Cardiac fibroblast (primary cell): ENCODE data around the gene EPHB1.

Experiments
- DNase-seq, 2 donors: peaks; one replicate each; pipeline versions ENCODE4 v3.0.0 to v3.0.0-alpha.2; 2010; ENCODE audit warnings: low read depth in 2 of 2
- H3K4me3 ChIP-seq, 2 donors: replicated peaks in 1 of 2; 1 replicate in 1 of 2; 2 replicates in 1 of 2; pipeline ENCODE4 v1.5.1; 2011; ENCODE audit warnings: low read depth in 2 of 2, low read length in 2 of 2, mild to moderate bottlenecking in 2 of 2, moderate library complexity in 1 of 2
- TF ChIP-seq, protein P1 (sequence below): IDR thresholded peaks from one replicate; pipeline ENCODE4 v1.5.1; 2011; ENCODE audit warnings: low read depth, mild to moderate bottlenecking, low read length, inconsistent platforms

Gene EPHB1

DNA sequence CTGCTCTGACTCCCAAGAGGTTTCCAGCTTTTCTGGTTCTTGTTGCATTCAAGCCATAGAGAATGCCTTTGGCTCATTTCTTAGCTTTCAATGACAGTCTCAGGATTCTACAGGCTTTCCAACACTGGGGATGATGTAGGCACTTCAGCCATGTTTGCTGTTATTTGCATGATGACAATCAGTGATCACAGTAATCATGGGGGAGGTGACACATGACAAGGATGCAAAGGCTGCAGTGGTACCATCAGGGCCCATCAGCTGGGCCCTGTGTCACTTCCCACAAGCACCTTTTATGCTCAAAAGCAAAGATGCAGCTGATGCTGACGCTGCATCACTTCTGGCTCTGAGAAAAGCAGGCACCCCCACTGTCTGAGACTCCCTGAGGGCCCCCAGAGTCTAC is 18.6 kb downstream of the EPHB1 start:
- no peak overlapping the region for H3K4me3 ChIP-seq
- TF ChIP-seq, protein P1, sequence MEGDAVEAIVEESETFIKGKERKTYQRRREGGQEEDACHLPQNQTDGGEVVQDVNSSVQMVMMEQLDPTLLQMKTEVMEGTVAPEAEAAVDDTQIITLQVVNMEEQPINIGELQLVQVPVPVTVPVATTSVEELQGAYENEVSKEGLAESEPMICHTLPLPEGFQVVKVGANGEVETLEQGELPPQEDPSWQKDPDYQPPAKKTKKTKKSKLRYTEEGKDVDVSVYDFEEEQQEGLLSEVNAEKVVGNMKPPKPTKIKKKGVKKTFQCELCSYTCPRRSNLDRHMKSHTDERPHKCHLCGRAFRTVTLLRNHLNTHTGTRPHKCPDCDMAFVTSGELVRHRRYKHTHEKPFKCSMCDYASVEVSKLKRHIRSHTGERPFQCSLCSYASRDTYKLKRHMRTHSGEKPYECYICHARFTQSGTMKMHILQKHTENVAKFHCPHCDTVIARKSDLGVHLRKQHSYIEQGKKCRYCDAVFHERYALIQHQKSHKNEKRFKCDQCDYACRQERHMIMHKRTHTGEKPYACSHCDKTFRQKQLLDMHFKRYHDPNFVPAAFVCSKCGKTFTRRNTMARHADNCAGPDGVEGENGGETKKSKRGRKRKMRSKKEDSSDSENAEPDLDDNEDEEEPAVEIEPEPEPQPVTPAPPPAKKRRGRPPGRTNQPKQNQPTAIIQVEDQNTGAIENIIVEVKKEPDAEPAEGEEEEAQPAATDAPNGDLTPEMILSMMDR = no peak
- DNase-seq = no peak

DNA sequence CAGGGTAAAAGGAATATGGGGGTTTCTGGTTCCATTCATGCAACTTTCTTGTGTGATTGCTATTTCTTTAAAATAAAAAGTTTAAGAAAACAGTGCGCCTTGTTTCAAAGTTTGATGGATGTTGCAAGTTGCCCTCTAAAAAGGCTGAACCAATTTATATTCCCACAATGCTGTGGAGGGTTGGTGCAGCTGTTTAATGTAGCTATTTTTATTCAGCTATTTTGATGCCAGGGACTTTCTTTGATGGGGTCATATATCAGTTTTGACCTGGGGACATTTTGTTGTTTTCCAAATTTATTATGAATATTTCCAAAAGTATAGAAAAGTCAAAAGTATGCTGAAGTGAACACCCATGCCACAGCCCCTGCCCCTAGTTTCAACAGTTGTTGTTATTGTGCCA is 20.5 kb downstream of the EPHB1 start:
- no peak for DNase-seq
- no peak overlapping the region for H3K4me3 ChIP-seq
- TF ChIP-seq, protein P1 = no peak

DNA sequence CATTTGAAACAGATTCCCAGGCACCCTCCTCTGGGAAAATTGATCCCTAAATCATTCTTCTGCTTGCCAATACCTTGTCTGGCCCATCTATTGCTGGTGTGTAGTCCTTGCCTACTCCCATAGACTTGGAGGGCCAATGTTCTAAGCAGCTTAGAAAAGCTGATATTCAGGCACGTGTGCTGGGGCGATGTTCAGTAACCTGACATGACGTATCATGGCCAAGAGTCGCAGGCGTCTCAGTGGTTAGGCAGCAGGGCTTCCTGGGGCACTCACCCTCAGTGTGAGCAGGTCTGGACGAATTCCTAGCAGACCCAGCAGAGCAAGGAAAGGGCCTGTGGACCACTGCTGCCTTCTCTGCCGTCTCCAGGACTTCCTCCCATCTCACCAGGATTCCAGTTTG is 21.6 kb downstream of the EPHB1 start:
- DNase-seq = no peak
- TF ChIP-seq, protein P1 = no peak
- H3K4me3 ChIP-seq = no peak overlapping the region

DNA sequence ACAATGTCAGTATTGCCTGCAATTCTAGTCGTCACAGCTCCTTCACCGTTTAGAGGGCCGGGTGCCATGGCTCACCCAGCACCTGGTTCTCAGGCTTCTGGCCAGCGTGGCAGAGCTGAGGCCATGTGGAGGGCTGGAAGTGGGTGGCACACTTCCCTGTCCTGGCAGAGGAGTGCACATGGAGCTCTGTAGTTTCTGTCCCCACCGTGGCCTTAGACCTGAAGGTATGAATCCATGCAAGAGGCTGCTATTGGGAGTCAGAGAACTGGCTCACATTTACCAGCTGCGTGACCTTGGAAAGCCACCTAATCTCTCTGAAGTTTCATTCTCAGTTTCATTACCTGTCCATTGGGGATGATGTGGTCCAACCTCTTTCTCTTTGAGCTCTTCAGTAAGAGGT is 22.2 kb downstream of the EPHB1 start:
- H3K4me3 ChIP-seq = no peak overlapping the region
- TF ChIP-seq, protein P1 = no peak
- no peak for DNase-seq

DNA sequence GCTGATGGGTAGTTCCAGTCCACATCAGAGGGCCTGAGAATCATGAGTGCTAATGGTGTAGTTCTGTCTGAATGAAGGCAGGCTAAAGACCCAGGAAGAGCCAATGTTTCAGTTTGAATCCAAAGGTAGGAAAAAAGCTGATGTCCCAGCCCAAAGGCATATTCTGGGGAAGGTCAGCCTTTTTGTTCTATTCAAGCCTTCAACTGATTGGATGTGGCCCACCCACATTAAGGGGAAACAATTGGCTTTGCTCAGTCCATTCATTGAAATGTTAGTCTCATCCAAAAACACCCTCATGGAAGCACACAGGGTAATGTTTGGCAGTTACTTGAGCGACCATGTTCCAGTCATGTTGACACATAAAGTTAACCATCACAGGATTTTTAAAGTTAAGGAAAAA is 25.9 kb downstream of the EPHB1 start:
- TF ChIP-seq, protein P1 = no peak
- no peak for DNase-seq
- no peak overlapping the region for H3K4me3 ChIP-seq

DNA sequence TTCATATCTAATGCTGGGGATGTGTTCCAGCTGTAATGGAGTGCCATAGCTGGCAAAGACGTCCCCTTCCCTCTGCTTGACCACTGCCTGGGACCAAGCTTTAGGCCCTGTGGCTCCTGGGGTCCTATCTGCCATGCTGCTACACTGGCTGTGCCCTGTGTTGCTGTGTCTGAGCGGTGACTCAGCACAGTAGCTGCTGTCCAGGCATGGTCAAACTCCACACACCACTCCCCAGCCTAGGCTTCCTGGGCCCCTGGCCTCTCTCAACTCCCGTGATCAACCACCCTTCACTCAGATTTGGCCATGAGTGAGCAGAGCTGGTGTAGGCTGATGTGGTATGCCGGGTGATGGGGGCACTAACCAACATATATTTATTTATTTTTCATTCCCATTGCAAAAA is 27.0 kb downstream of the EPHB1 start:
- no peak for DNase-seq
- TF ChIP-seq, protein P1 = no peak
- H3K4me3 ChIP-seq = no peak overlapping the region

DNA sequence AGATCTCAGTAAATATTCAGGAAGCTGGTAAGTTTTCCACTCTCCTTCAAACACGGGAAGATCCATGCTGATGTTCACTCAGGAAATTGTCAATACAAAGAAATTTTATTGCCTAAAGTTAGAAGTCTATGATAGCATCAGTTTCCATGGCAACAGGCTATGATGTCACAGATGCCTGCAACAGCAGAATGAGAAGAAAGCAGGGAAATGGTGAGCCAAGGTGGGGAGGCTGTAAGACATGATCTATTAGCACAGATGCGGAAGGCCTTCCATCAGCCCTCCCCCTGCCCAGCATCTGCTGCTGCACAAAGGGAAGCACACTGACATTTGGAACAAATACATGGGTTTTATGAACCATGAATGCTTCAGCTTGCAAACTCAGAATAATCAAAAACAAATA is 28.6 kb downstream of the EPHB1 start:
- TF ChIP-seq, protein P1 = no peak
- no peak overlapping the region for H3K4me3 ChIP-seq
- no peak for DNase-seq
